GM18511 (cell line): ENCODE results near the gene CCNI2.

Experiments
- ATAC-seq: cut with Tn5 transposase; IDR thresholded peaks from one replicate; pipeline ENCODE4 v1.9.1; 2021; ENCODE audit warnings: mild to moderate bottlenecking, moderate library complexity; ENCODE audit not compliant: unreplicated experiment

CCNI2 gene

GRCh38 chr5:132764671-132765238, 17.5 kb downstream of the CCNI2 start:
- no peak for ATAC-seq

GRCh38 chr5:132765311-132766019, 18.2 kb downstream of the CCNI2 start:
- no peak for ATAC-seq

GRCh38 chr5:132766020-132766805, 19.0 kb downstream of the CCNI2 start:
- ATAC-seq = no peak

- no peak for ATAC-seq
These were observed 19.5 kb downstream of the CCNI2 start for GRCh38 chr5:132766806-132767055.

- no peak for ATAC-seq
These were observed 19.9 kb downstream of the CCNI2 start for GRCh38 chr5:132767150-132767549.

- ATAC-seq = no peak
These were observed 21.3 kb downstream of the CCNI2 start for GRCh38 chr5:132768485-132768868.

- no peak for ATAC-seq
These were observed 23.4 kb downstream of the CCNI2 start for GRCh38 chr5:132770476-132771159.

GRCh38 chr5:132771503-132771998, 24.3 kb downstream of the CCNI2 start:
- no peak for ATAC-seq

GRCh38 chr5:132772291-132773070, 25.3 kb downstream of the CCNI2 start:
- no peak for ATAC-seq

- no peak for ATAC-seq
These were observed 25.9 kb downstream of the CCNI2 start for GRCh38 chr5:132773114-132773513.

- ATAC-seq = no peak
These were observed 26.6 kb downstream of the CCNI2 start for GRCh38 chr5:132773601-132774355.

- ATAC-seq = no peak
These were observed 27.2 kb downstream of the CCNI2 start for GRCh38 chr5:132774406-132774805.

GRCh38 chr5:132774896-132775295, 27.7 kb downstream of the CCNI2 start:
- ATAC-seq = no peak

- no peak for ATAC-seq
These were observed 28.3 kb downstream of the CCNI2 start for GRCh38 chr5:132775476-132775961.

- ATAC-seq = no peak
These were observed 29.1 kb downstream of the CCNI2 start for GRCh38 chr5:132776131-132776937.

- no peak for ATAC-seq
These were observed 29.6 kb downstream of the CCNI2 start for GRCh38 chr5:132776938-132777208.

- ATAC-seq = peak; percentile 68
These were observed 30.2 kb downstream of the CCNI2 start, which contains the start of gene SEPTIN8 for GRCh38 chr5:132777209-132778069. TSS of gene SEPTIN8 (minus strand) at chr5:132777239. CDS start at chr5:132777137, 102 bp downstream.

- ATAC-seq = no peak
These were observed 30.9 kb downstream of the CCNI2 start for GRCh38 chr5:132778129-132778528.
